Stimulated activated CD8-positive, alpha-beta memory T cell treated with anti-CD3 and anti-CD28 coated beads, Interleukin-4, amount 100 ng/mL, for 4 hours (primary cell): ENCODE measurements around the gene RGL4.

Experiments used
- DNase-seq, 2 donors: peaks; one replicate each; pipeline ENCODE4 v3.0.0-alpha.2; 2020; ENCODE audit warnings: low read depth in 2 of 2, low spot score in 1 of 2

The RGL4 gene

GRCh38 chr22:23678133-23678532, 12.7 kb upstream of the RGL4 start:
- no peak for DNase-seq

DNA sequence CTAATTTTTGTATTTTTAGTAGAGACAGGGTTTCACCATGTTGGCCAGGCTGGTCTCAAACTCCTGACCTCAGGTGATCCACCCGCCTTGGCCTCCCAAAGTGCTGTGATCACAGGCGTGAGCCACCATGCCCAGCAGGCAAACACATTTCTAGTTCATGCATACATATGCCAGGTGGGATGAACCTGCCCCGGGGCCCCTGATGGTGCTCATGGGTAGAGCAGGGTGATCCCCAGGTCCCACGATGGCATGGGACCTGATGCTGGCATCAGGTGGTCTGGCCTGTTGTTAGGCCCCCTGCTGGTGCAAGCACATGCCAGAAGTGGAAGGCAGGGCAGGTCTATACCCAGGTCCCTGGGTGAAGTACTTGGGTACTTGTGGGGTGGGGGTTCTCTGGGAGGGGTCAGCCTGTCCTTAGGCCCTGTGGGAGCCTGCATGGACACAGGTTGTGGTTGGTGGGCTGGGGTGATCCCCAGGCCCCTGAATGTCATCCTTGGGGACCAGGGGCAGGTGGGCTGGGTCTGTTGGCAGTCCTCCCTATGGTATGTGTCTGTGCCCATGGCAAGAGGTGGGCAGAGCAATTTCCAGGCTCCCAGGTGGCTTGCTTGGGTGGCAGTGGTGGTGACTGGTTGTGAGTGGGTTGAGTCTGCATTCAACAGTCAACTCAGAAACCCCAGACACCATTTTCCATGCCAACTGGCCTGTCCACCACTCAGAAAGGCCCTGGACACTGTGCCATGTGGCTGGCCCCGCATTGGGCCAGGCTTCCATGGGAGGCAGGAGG, 9.6 kb upstream of the RGL4 start:
- no peak for DNase-seq

DNA sequence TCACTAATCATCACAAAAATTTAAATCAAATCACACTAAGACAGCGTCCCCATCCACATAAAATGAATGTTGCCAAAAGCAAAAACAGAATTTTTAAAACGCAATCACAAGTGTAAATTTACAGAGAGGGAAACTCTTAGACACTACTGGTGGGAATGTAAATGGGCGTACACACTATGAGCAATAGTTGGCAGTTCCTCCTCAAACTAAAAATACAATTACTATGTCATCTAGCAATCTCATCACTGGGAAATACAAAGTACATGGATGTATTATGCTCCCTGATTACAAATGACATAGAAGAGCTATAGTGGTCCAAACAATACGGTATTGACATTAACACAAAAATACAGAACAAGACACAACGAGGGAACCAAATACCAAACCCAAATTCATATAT, 8.7 kb upstream of the RGL4 start:
- DNase-seq, result no peak

DNA sequence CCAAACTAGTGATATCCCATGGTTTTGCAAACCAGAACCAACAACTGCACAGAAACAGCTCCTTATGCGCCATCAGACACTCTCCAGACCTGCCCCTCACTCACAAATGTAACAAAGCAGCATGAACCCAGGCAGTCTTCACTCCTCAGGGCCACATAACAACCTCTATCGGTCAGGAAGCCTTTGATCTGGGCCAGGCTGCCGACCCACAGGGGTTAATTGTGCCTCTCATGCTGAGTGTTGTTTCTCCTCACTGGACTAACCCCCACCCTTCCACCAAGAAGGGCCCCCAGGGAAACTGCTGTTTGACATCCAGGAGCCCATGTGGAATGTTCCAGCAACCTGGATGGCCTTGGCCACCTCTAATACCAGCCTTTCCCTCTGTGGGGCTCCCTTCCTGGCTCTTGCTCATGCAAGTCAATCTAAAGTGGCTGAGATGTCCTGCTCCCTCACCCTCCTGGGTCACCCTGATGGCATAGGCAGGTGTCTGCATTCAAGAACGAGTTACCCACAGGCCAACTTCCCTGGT, 7.9 kb upstream of the RGL4 start:
- no peak for DNase-seq

DNA sequence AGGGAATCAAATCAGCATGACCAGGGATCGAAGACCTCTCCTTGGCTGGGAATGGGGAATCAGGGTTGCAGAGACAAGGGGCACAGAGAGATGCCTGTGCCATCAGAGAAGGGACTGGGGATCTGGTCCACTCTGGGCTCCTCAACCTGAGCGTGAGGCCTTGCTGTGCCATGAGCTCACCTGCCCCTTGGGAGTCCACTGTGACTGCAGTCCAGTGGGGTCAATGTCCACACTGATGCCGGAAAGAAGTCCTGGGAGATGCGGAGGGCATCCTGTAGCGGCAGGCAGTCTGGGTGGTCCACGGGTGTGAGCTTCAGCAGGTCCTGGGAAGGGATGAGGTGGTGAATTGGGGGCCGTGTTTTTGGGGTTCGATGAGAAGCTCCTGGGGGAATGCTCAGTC, 7.3 kb upstream of the RGL4 start:
- DNase-seq, result no peak

DNA sequence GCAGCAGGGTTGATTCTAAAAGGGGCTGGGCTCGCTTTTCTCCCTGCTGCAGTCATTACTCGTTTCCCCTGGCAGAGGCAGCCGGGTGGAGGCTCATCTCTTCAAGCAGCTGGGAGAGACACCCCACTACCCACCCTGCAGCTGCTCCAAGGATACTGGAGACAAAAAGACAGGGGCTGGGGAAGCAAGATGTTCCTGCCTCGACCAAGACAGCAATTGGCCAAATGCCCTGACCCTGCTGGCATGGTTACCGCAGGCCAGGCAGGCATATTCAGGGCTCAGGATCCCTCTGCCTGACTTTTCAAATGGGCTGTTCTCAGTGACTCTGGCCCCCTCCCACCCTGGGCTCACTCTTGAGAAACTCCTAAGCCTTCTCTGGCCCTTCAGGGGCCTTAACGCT, 6.8 kb upstream of the RGL4 start:
- DNase-seq, result no peak

GRCh38 chr22:23684561-23685031, 6.2 kb upstream of the RGL4 start:
- no peak for DNase-seq

GRCh38 chr22:23685205-23685784, 5.5 kb upstream of the RGL4 start:
- DNase-seq, result no peak

- DNase-seq, result no peak
Measured at GRCh38 chr22:23686416-23687024, 4.3 kb upstream of the RGL4 start.

DNA sequence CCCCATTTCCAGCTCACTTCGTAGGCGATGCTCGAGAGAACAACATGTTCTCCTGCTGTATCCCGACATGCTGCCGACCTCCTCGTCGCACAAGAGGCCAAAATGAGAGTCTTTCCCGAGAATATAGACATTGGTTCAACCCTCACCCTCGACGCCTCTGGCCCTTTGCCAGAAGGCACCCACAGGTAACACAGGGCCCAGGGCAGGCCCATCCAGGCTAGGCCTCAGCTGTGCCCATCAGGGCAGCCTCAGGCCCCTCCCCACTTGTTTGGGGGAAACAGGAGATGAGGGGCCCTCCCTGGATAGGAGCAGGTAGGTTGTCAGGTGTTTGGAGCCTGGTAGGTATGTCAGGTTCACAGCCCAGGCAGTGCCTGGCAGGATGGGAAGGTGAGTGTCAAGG, 2.7 kb upstream of the RGL4 start:
- no peak for DNase-seq

DNA sequence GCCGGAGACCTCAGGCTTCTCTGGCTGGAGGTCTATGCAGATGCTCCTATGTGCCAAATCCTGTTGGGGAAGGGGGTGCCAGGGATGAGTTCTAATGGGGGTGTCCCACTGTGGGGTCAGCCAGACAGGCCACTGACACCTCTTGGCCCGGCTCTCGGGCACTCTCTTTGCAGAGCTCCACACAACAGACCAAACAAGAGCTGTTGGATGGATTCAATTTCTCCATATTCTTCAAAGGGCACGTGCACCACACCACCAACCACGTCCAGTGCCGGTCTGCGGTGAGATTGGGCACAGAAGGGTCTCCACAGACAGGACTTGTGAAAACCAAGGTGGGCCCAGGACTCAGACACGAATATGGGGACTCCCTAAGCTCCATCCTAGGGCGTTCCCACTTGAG, 2.2 kb upstream of the RGL4 start:
- DNase-seq, result no peak

GRCh38 chr22:23689414-23689813, 1.4 kb upstream of the RGL4 start:
- DNase-seq, result no peak

DNA sequence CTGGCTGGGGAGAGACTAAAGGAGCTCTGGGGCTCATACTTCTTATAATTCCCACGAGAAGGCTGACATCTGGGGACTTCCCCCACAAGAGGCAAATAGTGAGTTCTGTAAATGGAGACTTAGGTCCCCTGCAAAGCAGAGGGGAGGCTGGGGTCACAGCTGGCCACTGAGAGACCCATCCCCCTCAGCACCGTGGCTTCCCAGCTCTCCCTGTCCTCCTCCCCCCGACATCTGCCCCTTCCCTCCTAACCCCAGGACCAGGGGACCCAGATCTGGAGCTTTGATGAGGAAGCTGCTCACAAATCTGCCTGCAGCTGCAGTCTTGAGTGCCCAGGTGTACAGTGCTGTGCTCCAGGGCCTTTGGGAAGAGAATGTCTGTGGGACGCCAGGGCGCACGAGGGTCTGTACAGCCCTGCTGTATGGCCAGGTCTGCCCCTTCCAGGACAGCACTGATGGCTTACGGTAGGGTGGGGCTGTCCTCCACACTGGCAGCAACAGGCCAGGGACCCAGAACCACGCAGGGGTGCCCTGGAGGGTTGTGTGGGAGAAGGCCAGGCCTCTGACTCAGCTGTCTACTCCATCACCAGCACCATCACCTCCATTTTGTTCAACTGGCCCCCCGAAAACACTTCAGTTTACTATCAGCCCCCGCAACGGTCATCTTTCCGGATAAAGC, 1.1 kb downstream of the RGL4 start:
- DNase-seq, result no peak

DNA sequence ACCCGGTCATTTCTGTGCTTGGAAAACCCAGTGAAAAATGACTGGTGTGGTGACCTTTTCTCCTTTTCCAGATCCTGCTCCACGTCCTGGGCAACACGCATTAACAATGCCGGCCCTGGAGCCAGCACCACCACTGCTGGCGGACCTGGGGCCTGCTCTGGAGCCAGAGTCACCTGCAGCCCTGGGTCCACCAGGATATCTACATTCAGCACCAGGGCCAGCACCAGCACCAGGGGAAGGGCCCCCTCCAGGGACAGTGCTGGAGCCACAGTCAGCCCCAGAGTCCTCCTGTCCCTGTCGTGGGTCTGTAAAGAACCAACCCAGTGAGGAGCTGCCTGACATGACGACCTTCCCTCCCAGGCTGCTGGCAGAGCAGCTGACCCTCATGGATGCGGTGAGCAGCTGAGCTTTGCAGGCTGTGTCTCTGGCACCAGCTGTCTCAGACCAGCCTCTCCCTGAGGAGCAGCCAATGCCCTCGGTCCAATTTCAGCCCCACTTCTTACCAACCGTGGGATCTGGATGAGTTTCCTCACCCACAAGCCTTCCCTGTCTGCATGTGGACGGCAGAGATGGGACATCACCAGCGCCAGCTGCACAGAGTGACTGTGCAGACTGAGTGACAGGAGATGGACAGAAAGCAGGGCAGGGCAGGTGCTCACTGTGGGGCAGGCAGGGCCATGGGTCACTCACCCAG, 1.9 kb downstream of the RGL4 start:
- no peak for DNase-seq

GRCh38 chr22:23693979-23694680, 3.3 kb downstream of the RGL4 start:
- no peak for DNase-seq

GRCh38 chr22:23695141-23695540, 4.3 kb downstream of the RGL4 start:
- DNase-seq, result no peak

GRCh38 chr22:23695571-23696325, 4.9 kb downstream of the RGL4 start:
- DNase-seq, result no peak

- DNase-seq, result peak; percentile 45 to 53
Measured at GRCh38 chr22:23696326-23696851, 5.6 kb downstream of the RGL4 start.
